Neural cell (in vitro differentiated cells): ENCODE results near the gene CCR6.

Experiments used
- CTCF ChIP-seq: fragments of 450-650 bp; IDR thresholded peaks from 2 replicates; pipeline ENCODE4 v1.5.1; 2014; ENCODE audit warnings: antibody characterized with exemption, mild to moderate bottlenecking, moderate library complexity; ENCODE audit not compliant: poor library complexity, severe bottlenecking
- EP300 ChIP-seq: fragments of 450-650 bp; conservative IDR thresholded peaks from 2 replicates; pipeline ENCODE4 v1.6.1; 2014; ENCODE audit warnings: antibody characterized with exemption, mild to moderate bottlenecking, moderate library complexity; ENCODE audit not compliant: poor library complexity, severe bottlenecking
- EZH2 ChIP-seq: fragments of 200-600, 300-800 bp; shearing (Covaris generic), sonication (generic); IDR thresholded peaks from 2 replicates; pipeline ENCODE4 v1.6.1; 2014; ENCODE audit warnings: antibody characterized with exemption, low read length, borderline replicate concordance, mild to moderate bottlenecking; ENCODE audit not compliant: insufficient read depth, poor library complexity, severe bottlenecking
- POLR2AphosphoS5 ChIP-seq: IDR thresholded peaks from 2 replicates; pipeline ENCODE4 v1.6.1; 2012
- RAD21 ChIP-seq: fragments of 450-650 bp; conservative IDR thresholded peaks from 2 replicates; pipeline ENCODE4 v1.6.1; 2014; ENCODE audit warnings: antibody characterized with exemption, mild to moderate bottlenecking, moderate library complexity
- TF ChIP-seq, protein P1 (sequence below): IDR thresholded peaks from 2 replicates; pipeline ENCODE4 v1.6.1; 2012; ENCODE audit warnings: borderline replicate concordance

- no peak for TF ChIP-seq CTCF
- no peak for TF ChIP-seq POLR2AphosphoS5
- TF ChIP-seq EP300 = no peak
- no peak for TF ChIP-seq EZH2
- TF ChIP-seq RAD21 = no peak
- TF ChIP-seq, protein P1, sequence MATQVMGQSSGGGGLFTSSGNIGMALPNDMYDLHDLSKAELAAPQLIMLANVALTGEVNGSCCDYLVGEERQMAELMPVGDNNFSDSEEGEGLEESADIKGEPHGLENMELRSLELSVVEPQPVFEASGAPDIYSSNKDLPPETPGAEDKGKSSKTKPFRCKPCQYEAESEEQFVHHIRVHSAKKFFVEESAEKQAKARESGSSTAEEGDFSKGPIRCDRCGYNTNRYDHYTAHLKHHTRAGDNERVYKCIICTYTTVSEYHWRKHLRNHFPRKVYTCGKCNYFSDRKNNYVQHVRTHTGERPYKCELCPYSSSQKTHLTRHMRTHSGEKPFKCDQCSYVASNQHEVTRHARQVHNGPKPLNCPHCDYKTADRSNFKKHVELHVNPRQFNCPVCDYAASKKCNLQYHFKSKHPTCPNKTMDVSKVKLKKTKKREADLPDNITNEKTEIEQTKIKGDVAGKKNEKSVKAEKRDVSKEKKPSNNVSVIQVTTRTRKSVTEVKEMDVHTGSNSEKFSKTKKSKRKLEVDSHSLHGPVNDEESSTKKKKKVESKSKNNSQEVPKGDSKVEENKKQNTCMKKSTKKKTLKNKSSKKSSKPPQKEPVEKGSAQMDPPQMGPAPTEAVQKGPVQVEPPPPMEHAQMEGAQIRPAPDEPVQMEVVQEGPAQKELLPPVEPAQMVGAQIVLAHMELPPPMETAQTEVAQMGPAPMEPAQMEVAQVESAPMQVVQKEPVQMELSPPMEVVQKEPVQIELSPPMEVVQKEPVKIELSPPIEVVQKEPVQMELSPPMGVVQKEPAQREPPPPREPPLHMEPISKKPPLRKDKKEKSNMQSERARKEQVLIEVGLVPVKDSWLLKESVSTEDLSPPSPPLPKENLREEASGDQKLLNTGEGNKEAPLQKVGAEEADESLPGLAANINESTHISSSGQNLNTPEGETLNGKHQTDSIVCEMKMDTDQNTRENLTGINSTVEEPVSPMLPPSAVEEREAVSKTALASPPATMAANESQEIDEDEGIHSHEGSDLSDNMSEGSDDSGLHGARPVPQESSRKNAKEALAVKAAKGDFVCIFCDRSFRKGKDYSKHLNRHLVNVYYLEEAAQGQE = no peak
Measured at GRCh38 chr6:167137081-167137480, 14.2 kb downstream of the CCR6 start.
